ENCODE results near the gene MYO9B.

The MYO9B gene

GRCh38 chr19:17215127-17215971 lies 139.8 kb downstream of the MYO9B start, which contains the start of gene USE1:
Gene USE1 (plus strand): TSS chr19:17215357. CDS start chr19:17215406, 49 bp downstream.
- DNase-seq (ENCODE audit: low read depth in 2 of 2) = peak; percentile 72 to 79

- DNase-seq (ENCODE audit: low read depth in 2 of 2) = no peak
Measured at GRCh38 chr19:17216058-17216670, 140.6 kb downstream of the MYO9B start.

GRCh38 chr19:17219286-17219685 lies 143.7 kb downstream of the MYO9B start:
- DNase-seq (ENCODE audit: low read depth in 2 of 2) = no peak

- peak; percentile 25 to 29 for DNase-seq (ENCODE audit: low read depth in 2 of 2)
Measured at GRCh38 chr19:17220207-17220758, 144.7 kb downstream of the MYO9B start.

GRCh38 chr19:17225053-17225452 lies 149.5 kb downstream of the MYO9B start:
- DNase-seq (ENCODE audit: low read depth in 2 of 2) = no peak

GRCh38 chr19:17226002-17226933 lies 150.7 kb downstream of the MYO9B start, which contains the start of gene OCEL1:
Gene OCEL1 (plus strand): TSS chr19:17226226. CDS start chr19:17226248, 22 bp downstream.
- peak; percentile 90 to 91 for DNase-seq (ENCODE audit: low read depth in 2 of 2)

- no peak for DNase-seq (ENCODE audit: low read depth in 2 of 2)
Measured at GRCh38 chr19:17227798-17228367, 152.3 kb downstream of the MYO9B start.

- no peak for DNase-seq (ENCODE audit: low read depth in 2 of 2)
Measured at GRCh38 chr19:17229890-17230289, 154.3 kb downstream of the MYO9B start.

- no peak for DNase-seq (ENCODE audit: low read depth in 2 of 2)
Measured at GRCh38 chr19:17232258-17232657, 156.7 kb downstream of the MYO9B start.

- no peak for DNase-seq (ENCODE audit: low read depth in 2 of 2)
Measured at GRCh38 chr19:17234911-17235299, 159.3 kb downstream of the MYO9B start.

GRCh38 chr19:17235300-17235970 lies 159.9 kb downstream of the MYO9B start:
- no peak for DNase-seq (ENCODE audit: low read depth in 2 of 2)

GRCh38 chr19:17235971-17236777 lies 160.6 kb downstream of the MYO9B start:
- no peak for DNase-seq (ENCODE audit: low read depth in 2 of 2)

- no peak for DNase-seq (ENCODE audit: low read depth in 2 of 2)
Measured at GRCh38 chr19:17236811-17237543, 161.4 kb downstream of the MYO9B start.

GRCh38 chr19:17237747-17238706 lies 162.4 kb downstream of the MYO9B start:
- no peak for DNase-seq (ENCODE audit: low read depth in 2 of 2)

GRCh38 chr19:17240062-17240752 lies 164.6 kb downstream of the MYO9B start:
- no peak for DNase-seq (ENCODE audit: low read depth in 2 of 2)

GRCh38 chr19:17240826-17241399 lies 165.3 kb downstream of the MYO9B start:
- DNase-seq (ENCODE audit: low read depth in 2 of 2) = no peak
